GM11168 (cell line): ENCODE data around the gene DDX25.

ENCODE experiments used
- in situ Hi-C: fragments of 300-500 bp; cut with MboI; formaldehyde crosslinking; loops from one replicate; pipeline ENCODE4 v1.12.0; 2022; ENCODE audit warnings: low sequenced_read_pairs; ENCODE audit not compliant: unreplicated experiment

Gene DDX25

GRCh38 chr11:125947419-125948277, 43.3 kb downstream of the DDX25 start:
- in situ Hi-C loops: no loop called here

GRCh38 chr11:125948278-125949051, 44.2 kb downstream of the DDX25 start:
- in situ Hi-C loops: no loop called here

- in situ Hi-C loops: no loop called here
Observed at GRCh38 chr11:125949271-125950177, 45.2 kb downstream of the DDX25 start.

- in situ Hi-C loops: no loop called here
Observed at GRCh38 chr11:125950178-125950490, 45.8 kb downstream of the DDX25 start.

- in situ Hi-C loops: no loop called here
Observed at GRCh38 chr11:125950696-125951651, 46.7 kb downstream of the DDX25 start.

- in situ Hi-C loops: no loop called here
Observed at GRCh38 chr11:125951731-125952130, 47.4 kb downstream of the DDX25 start.

- in situ Hi-C loops: no loop called here
Observed at GRCh38 chr11:125952559-125952958, 48.3 kb downstream of the DDX25 start.

- in situ Hi-C loops: no loop called here
Observed at GRCh38 chr11:125952973-125953372, 48.7 kb downstream of the DDX25 start.

GRCh38 chr11:125953401-125953935, 49.2 kb downstream of the DDX25 start:
- in situ Hi-C loops: no loop called here

GRCh38 chr11:125954123-125954944, 50.0 kb downstream of the DDX25 start:
- in situ Hi-C loops: no loop called here

- in situ Hi-C loops: no loop called here
Observed at GRCh38 chr11:125954945-125955640, 50.8 kb downstream of the DDX25 start.

- in situ Hi-C loops: no loop called here
Observed at GRCh38 chr11:125955856-125956255, 51.5 kb downstream of the DDX25 start.

GRCh38 chr11:125956391-125957134, 52.3 kb downstream of the DDX25 start:
- in situ Hi-C loops: no loop called here

GRCh38 chr11:125957618-125958332, 53.5 kb downstream of the DDX25 start:
- in situ Hi-C loops: no loop called here

- in situ Hi-C loops: no loop called here
Observed at GRCh38 chr11:125958872-125959400, 54.6 kb downstream of the DDX25 start.

- in situ Hi-C loops: no loop called here
Observed at GRCh38 chr11:125959511-125959910, 55.2 kb downstream of the DDX25 start.
